Panc1 (cell line): Measurements from ENCODE around the gene PAFAH1B1. TPM values are rescaled to one million over a fixed set of nuclear protein-coding genes. Genes with fewer than 3 reads are reported as not detected.

ENCODE experiments used
- ATAC-seq: fragments of 200-7000 bp; cut with Tn5 transposase; 2 replicates; pipeline ENCODE4 v1.9.1; 2020; ENCODE audit warnings: mild to moderate bottlenecking, moderate library complexity
- BruUV-seq: library from RNA; stranded (reverse); fragments of 400-500 nt; replicated peaks from 2 replicates; lab custom pipeline; 2021; lab: Mats Ljungman, UMichigan
- CTCF ChIA-PET: fragments of 300-600 bp; sonication (Branson Sonifier 250); formaldehyde crosslinking; loops from one replicate; lab custom pipeline; 2022; ENCODE audit warnings: antibody characterized with exemption; lab: Charles Lee
- POLR2A ChIA-PET: fragments of 300-600 bp; sonication (Branson Sonifier 250); formaldehyde crosslinking; loops from one replicate; lab custom pipeline; 2022; ENCODE audit warnings: antibody characterized with exemption; lab: Charles Lee
- DNase-seq: peaks from one replicate; pipeline ENCODE4 v3.0.0-alpha.2; 2010; ENCODE audit warnings: low read depth, low spot score
- H3K27ac ChIP-seq: 2 replicates; pipeline ENCODE4 v1.5.1; 2011; ENCODE audit warnings: mild to moderate bottlenecking, low read length, inconsistent platforms
- H3K27me3 ChIP-seq: fragments of 200-500 bp; sonication (Bioruptor generic); 2 replicates; pipeline ENCODE4 v1.6.0; 2014; ENCODE audit warnings: low read length, inconsistent platforms; ENCODE audit not compliant: control insufficient read depth, insufficient read depth
- H3K36me3 ChIP-seq: fragments of 200-500 bp; sonication (Bioruptor generic); 2 replicates; pipeline ENCODE4 v1.5.1; 2014; ENCODE audit warnings: inconsistent platforms, mild to moderate bottlenecking, low read length, moderate library complexity; ENCODE audit not compliant: control insufficient read depth, insufficient read depth
- H3K4me1 ChIP-seq: 2 replicates; pipeline ENCODE4 v1.5.1; 2011; ENCODE audit warnings: inconsistent platforms, mild to moderate bottlenecking, low read length, moderate library complexity; ENCODE audit not compliant: control insufficient read depth, insufficient read depth
- H3K4me3 ChIP-seq, 2 experiments: 2 replicates each; pipeline ENCODE4 v1.5.1; 2011 to 2012; ENCODE audit warnings: low read depth in 2 of 2, low read length in 2 of 2, mild to moderate bottlenecking in 2 of 2, inconsistent platforms in 1 of 2, moderate library complexity in 1 of 2
- H3K9me3 ChIP-seq: fragments of 200-500 bp; sonication (Bioruptor generic); 2 replicates; pipeline ENCODE4 v1.5.1; 2014; ENCODE audit warnings: low read depth, mild to moderate bottlenecking, inconsistent platforms, low read length, moderate library complexity; ENCODE audit not compliant: control insufficient read depth, insufficient read depth
- POLR2AphosphoS5 ChIP-seq: IDR thresholded peaks from 2 replicates; pipeline ENCODE4 v1.6.1; 2012; ENCODE audit warnings: mild to moderate bottlenecking, low read depth, low read length, moderate library complexity
- REST ChIP-seq, 2 experiments: IDR thresholded peaks; 2 replicates each; pipeline ENCODE4 v1.6.1; 2011 to 2012; ENCODE audit warnings: low read depth in 2 of 2, control low read depth in 1 of 2, low read length in 1 of 2, mild to moderate bottlenecking in 1 of 2, moderate library complexity in 1 of 2; ENCODE audit not compliant: insufficient read depth in 1 of 2
- SIN3A ChIP-seq: IDR thresholded peaks from 2 replicates; pipeline ENCODE4 v1.6.1; 2012; ENCODE audit warnings: low read depth, mild to moderate bottlenecking, low read length, moderate library complexity, borderline replicate concordance; ENCODE audit not compliant: insufficient read depth
- TCF7L2 ChIP-seq: IDR thresholded peaks from 2 replicates; pipeline ENCODE4 v1.6.1; 2011; ENCODE audit warnings: mild to moderate bottlenecking, low read depth, low read length, inconsistent platforms
- in situ Hi-C: cut with HindIII; loops from 2 replicates; pipeline ENCODE4 v1.10.0; 2016; ENCODE audit warnings: low sequenced_read_pairs, low pct_unique_long_range_greater_than_20kb
- intact Hi-C: fragments of 100-400 bp; cut with micrococcal nuclease; formaldehyde crosslinking; loops from one replicate; pipeline ENCODE4 v1.10.0; 2022; ENCODE audit not compliant: unreplicated experiment
- microRNA-seq: library from miRNA; unstranded; fragments of <30 nt; microRNA quantifications from one replicate; pipeline ENCODE4 v1.1.0, GENCODE V29; 2020; ENCODE audit not compliant: unreplicated experiment
- total RNA-seq: library from RNA; stranded (reverse); gene quantifications from one replicate; pipeline ENCODE4 v1.2.1, GENCODE V29; 2021; ENCODE audit not compliant: unreplicated experiment
- TF ChIP-seq, protein P1 (sequence below): fragments of 450-650 bp; IDR thresholded peaks from 2 replicates; pipeline ENCODE4 v1.5.1; 2017; ENCODE audit warnings: mild to moderate bottlenecking

Gene PAFAH1B1
- total RNA-seq, 1 experiment from 2014 or later = 120 TPM

DNA sequence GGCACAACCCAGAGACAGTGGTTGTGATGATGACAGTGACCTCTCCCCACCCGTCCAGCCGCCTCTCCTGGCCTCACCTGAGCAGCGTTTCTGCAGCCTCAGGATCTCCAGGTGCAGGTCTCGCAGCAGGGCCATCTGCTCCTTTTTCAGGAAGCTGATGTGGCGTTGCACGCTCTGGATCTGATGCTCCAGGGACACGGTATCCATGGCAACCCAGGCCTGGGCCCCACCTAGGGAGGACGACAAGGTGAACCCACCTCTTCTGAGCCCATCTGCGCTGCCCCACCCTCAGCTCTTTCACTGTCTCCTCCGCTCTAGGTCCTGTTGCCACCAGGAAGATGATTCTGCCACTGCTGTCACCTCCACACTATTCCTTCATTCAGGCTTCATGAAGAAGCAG lies 141.5 kb downstream of the PAFAH1B1 start:
- in situ Hi-C loops = no loop called here
- Histone ChIP-seq H3K27ac (no peak overlapping the region), H3K4me1 (no peaks in the 10 kb centered on the region), H3K27me3 (no peaks in the 10 kb centered on the region), H3K36me3 (no peaks in the 10 kb centered on the region), H3K9me3 (no peaks in the 10 kb centered on the region), H3K4me3 (no peak overlapping the region)
- no TSS peak for BruUV-seq
- POLR2A ChIA-PET = no interaction called here
- intact Hi-C loops = no loop called here
- no peak for DNase-seq
- CTCF ChIA-PET = no interaction called here
- ATAC-seq = no peak
- TF ChIP-seq, protein P1, sequence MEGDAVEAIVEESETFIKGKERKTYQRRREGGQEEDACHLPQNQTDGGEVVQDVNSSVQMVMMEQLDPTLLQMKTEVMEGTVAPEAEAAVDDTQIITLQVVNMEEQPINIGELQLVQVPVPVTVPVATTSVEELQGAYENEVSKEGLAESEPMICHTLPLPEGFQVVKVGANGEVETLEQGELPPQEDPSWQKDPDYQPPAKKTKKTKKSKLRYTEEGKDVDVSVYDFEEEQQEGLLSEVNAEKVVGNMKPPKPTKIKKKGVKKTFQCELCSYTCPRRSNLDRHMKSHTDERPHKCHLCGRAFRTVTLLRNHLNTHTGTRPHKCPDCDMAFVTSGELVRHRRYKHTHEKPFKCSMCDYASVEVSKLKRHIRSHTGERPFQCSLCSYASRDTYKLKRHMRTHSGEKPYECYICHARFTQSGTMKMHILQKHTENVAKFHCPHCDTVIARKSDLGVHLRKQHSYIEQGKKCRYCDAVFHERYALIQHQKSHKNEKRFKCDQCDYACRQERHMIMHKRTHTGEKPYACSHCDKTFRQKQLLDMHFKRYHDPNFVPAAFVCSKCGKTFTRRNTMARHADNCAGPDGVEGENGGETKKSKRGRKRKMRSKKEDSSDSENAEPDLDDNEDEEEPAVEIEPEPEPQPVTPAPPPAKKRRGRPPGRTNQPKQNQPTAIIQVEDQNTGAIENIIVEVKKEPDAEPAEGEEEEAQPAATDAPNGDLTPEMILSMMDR = no peak
- TF ChIP-seq REST (IDR thresholded peaks at IDR 0.05; ENCODE audit: insufficient read depth in 1 of 2, low read depth in 2 of 2, low read length in 1 of 2) = no peak
- TF ChIP-seq POLR2AphosphoS5 = no peak
- TF ChIP-seq TCF7L2 = no peak
- no peak for TF ChIP-seq SIN3A

Small RNAs within 50 kb of the gene (microRNA-seq; reads per million reads assigned to microRNA genes)
- not detected for gene MIR6776

Other genes starting within 250 kb of the PAFAH1B1 start
- 31.8 TPM for gene MNT, start 192.6 kb upstream of the PAFAH1B1 start, total RNA-seq
- gene METTL16, start 81.8 kb upstream of the PAFAH1B1 start, total RNA-seq = 34.7 TPM
- 119 TPM for gene CLUH, start 118.1 kb downstream of the PAFAH1B1 start, total RNA-seq
- gene CCDC92B, start 156.0 kb downstream of the PAFAH1B1 start, total RNA-seq = 0.51 TPM
- 10.0 TPM for gene RAP1GAP2, start 202.8 kb downstream of the PAFAH1B1 start, total RNA-seq